ENCODE data around the gene RPL10A. TPM values are rescaled to one million over a fixed set of nuclear protein-coding genes. Genes with fewer than 3 reads are reported as not detected.
A peak's percentile ranks its signal among the peaks of the same experiment; 100 is the strongest.
"Not testable (repeated sequence)": the region's sequence is repeated elsewhere in the genome, so short reads cannot be mapped to it uniquely, and the experiment has no call there.

RPL10A gene
- total RNA-seq, 4 donors from 2014 or later = 347 to 1,065 (median 530) TPM

DNA sequence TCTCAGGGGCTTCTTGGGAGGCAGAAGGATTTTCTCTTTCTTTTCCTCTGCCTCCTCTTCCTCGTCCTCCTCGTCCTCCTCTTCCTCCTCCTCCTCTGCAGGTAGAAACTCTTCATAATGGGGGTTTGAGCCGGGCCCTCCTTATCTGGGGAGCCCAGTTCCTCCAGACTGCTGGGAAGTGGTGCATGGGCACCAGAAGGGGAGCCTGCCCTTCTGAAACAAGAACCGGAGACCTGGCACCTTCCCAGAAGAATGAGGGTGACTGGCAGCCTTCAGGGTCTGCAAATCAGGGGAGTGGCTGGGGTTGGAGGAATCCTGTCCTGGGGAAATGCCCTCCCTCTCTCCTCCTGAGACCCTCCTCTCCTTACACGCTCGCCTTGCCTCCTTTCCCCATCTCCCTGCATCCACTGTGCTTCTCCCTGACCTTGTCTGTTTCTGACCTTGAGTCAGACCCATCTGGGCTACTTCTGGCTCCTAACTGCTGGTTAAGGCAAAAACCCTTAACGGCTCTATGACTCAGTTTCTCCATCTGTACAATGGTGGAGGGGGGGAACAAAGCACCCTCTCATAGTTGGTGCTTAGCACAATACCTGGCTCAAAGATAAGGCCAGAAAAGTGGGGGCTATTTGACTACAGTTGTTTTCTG lies 42.8 kb downstream of the RPL10A start:
- DNase-seq = no peak
- peaks cover 0 to 6% of the 10 kb centered on the region in 2 donors for H3K27me3 ChIP-seq
- H3K9me3 ChIP-seq = no peaks in the 10 kb centered on the region
- H3K4me3 ChIP-seq = no peak overlapping the region
- no peaks in the 10 kb centered on the region for H3K4me1 ChIP-seq
- H3K36me3 ChIP-seq = no peaks in the 10 kb centered on the region
- TF ChIP-seq, protein P1, sequence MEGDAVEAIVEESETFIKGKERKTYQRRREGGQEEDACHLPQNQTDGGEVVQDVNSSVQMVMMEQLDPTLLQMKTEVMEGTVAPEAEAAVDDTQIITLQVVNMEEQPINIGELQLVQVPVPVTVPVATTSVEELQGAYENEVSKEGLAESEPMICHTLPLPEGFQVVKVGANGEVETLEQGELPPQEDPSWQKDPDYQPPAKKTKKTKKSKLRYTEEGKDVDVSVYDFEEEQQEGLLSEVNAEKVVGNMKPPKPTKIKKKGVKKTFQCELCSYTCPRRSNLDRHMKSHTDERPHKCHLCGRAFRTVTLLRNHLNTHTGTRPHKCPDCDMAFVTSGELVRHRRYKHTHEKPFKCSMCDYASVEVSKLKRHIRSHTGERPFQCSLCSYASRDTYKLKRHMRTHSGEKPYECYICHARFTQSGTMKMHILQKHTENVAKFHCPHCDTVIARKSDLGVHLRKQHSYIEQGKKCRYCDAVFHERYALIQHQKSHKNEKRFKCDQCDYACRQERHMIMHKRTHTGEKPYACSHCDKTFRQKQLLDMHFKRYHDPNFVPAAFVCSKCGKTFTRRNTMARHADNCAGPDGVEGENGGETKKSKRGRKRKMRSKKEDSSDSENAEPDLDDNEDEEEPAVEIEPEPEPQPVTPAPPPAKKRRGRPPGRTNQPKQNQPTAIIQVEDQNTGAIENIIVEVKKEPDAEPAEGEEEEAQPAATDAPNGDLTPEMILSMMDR (IDR thresholded peaks at IDR 0.05) = no peak
- no peak overlapping the region for H3K27ac ChIP-seq

DNA sequence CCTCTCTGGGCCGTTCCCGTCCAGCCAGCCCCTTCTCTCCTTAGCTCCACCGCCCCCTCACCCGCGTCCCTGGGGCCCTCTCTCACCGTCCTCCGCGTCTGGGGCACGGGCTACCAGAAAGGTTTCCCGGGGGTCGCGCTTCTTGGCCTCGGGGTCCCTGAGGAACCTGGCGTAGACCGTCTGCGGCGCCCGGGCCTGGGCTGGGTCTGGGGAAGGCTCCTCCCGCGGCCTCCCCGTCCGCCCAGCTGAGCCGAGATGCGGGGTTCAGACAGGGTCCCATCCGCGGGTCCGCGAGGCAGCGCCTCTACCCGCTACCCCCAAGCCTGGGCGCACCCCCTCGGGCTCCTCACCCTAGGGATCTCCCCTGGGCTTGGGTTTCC lies 43.4 kb downstream of the RPL10A start:
- H3K36me3 ChIP-seq = no peaks in the 10 kb centered on the region
- no peak for DNase-seq
- TF ChIP-seq, protein P1 (IDR thresholded peaks at IDR 0.05) = no peak
- no peak for TF ChIP-seq POLR2A (IDR thresholded peaks at IDR 0.05)
- peak overlapping the region in 3 of 4 donors; percentile 3 to 22 (median 18) for H3K4me3 ChIP-seq
- H3K9me3 ChIP-seq = no peaks in the 10 kb centered on the region
- no peaks in the 10 kb centered on the region for H3K4me1 ChIP-seq
- peaks cover 0 to 6% of the 10 kb centered on the region in 2 donors for H3K27me3 ChIP-seq
- H3K27ac ChIP-seq = no peak overlapping the region

DNA sequence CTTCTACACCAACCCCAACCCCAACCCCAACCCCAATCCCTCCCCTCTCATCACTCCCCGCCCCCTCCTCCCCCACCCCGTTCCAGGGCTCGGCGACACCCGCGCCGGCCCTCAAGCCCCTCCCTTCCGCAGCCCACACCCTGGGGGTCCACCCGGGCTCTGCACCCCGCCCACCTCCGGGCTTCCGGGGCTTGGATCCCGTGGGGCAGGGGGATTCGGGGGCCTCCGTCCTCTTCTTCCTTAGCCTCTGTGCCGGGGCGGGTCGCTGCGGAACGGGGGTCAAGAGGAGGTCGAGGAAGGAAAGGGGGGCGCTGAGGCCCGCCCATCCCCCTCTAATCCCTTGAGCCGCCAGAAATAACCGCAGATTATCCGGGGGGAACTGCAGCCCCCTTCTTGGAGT lies 43.8 kb downstream of the RPL10A start:
- Histone ChIP-seq H3K27me3 (peaks cover 0 to 6% of the 10 kb centered on the region in 2 donors), H3K9me3 (no peaks in the 10 kb centered on the region), H3K27ac (no peak overlapping the region), H3K4me3 (peak overlapping the region in 3 of 4 donors; percentile 3 to 22 (median 18)), H3K36me3 (no peaks in the 10 kb centered on the region), H3K4me1 (no peaks in the 10 kb centered on the region)
- TF ChIP-seq, protein P1 (IDR thresholded peaks at IDR 0.05) = no peak
- TF ChIP-seq POLR2A (IDR thresholded peaks at IDR 0.05) = no peak
- no peak for DNase-seq

DNA sequence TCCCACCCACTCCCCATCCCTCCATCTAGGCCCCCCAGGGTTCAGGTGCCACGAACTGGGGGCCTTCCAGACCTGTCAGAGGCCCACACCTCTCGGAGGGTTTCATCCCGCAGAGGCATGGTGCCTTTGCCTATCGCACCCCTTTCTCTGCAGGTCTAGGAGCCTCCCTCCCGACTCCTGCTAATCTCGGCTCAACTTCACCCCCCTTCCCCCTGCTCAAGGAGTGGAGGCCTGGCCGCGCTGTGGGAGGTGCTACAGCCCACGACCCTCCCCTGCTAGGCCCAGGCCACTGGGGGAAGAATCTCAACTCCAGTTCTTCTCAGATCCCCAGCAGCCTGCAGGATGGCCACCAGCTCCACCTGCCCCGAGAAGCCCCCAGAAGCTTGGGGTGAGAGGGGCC lies 44.5 kb downstream of the RPL10A start, which contains the start of gene TULP1:
TSS of gene TULP1 (minus strand) at position 157 of the 400 bp plus-strand sequence. CDS start at position 119, 38 bp downstream.
- Histone ChIP-seq H3K9me3 (no peaks in the 10 kb centered on the region), H3K4me3 (peak within 1 kb of the TSS in 3 of 4 donors; percentile 3 to 22 (median 18)), H3K27ac (no peak within 1 kb of the TSS), H3K4me1 (no peaks in the 10 kb centered on the region), H3K27me3 (peaks cover 0 to 6% of the 10 kb centered on the region in 2 donors), H3K36me3 (no peaks in the 10 kb centered on the region)
- no peak for TF ChIP-seq POLR2A (IDR thresholded peaks at IDR 0.05)
- TF ChIP-seq, protein P1 (IDR thresholded peaks at IDR 0.05) = no peak
- DNase-seq = no peak

DNA sequence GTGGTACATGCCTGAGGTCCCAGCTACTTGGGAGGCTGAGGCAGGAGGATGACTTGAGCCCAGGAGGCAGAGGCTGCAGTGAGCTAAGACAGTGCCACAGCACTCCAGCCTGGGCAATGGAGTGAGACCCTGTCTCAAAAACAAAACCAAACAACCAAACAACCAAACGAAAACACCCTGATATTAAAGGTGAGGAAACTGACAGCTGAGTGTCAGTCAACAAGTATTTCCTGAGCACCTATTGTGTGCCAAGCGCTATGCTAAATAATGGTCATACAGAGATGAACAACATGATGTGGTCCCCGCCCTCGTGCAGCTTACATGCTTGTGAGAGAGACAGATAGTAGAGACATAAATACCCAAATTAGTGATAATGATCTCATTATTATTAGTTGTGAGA lies 46.4 kb downstream of the RPL10A start:
- no peak overlapping the region for H3K27ac ChIP-seq
- TF ChIP-seq POLR2A (IDR thresholded peaks at IDR 0.05) = no peak
- TF ChIP-seq, protein P1 (IDR thresholded peaks at IDR 0.05) = no peak
- H3K27me3 ChIP-seq = peaks cover 0 to 6% of the 10 kb centered on the region in 2 donors
- H3K36me3 ChIP-seq = no peaks in the 10 kb centered on the region
- no peak overlapping the region for H3K4me3 ChIP-seq
- no peaks in the 10 kb centered on the region for H3K4me1 ChIP-seq
- no peak for DNase-seq
- no peaks in the 10 kb centered on the region for H3K9me3 ChIP-seq

DNA sequence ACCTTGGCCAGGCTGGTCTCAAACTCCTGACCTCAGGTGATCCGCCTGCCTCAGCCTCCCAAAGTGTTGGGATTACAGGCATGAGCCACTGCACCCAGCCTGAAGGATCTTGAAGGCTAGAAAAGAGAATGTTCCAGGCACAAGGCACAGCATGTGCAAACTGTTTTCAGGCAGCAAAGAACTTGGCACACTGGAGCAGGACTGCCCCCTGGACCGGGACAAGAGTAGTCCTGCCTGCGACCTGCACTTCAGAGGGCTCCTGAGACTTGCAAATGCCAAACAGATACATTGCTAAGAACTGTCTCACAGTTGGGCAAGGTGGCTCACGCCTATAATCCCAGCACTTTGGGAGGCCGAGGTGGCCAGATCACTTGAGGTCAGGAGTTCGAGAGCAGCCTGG lies 47.7 kb downstream of the RPL10A start:
- not testable (repeated sequence) for H3K4me3 ChIP-seq, H3K27me3 ChIP-seq, H3K36me3 ChIP-seq, H3K27ac ChIP-seq, H3K4me1 ChIP-seq, DNase-seq, H3K9me3 ChIP-seq
